Measurements from ENCODE around the gene UGT1A5.
"Not testable (repeated sequence)": the region's sequence is repeated elsewhere in the genome, so short reads cannot be mapped to it uniquely, and the experiment has no call there.

UGT1A5 gene

DNA sequence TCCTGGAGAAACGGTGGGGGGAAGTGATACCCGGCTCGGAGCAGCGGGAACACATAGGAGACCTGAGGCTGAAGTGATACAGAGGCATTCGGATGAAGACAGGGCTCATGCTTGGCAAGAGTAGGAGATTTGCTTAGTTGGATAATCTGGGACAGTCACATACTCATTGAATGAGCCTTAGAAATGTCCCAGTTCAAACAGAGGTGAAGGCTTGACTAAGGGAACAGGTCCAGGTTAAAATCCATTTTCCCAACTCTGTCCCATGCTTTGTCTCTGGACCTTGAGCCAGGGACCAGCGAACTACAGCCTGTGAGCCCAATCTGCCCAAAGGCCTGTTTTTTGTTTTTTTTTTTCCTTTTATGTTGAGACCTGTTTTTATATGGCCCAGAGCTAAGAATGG, 18.7 kb upstream of the UGT1A5 start:
- no peak for DNase-seq (ENCODE audit: low read depth)

DNA sequence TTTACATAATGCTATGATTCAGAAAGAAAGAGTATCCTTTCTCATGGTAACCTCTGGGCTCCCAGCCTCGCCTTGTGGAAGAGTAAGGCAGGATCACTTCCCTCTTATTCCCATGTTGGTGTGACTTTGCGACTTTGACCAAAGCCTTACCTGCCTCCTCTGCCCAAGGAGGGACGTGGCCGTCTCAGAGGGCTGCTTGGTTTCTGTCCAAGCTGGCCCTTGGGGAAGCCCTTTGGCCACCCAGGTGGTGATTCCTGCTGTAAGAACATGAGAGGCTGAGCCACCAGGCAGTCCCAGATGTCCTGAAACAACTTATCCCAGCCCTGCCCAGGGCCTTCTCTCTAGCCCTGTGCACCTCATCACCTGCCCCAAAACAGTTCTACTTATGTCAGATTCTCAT, 14.0 kb upstream of the UGT1A5 start:
- no peak for DNase-seq (ENCODE audit: low read depth)

DNA sequence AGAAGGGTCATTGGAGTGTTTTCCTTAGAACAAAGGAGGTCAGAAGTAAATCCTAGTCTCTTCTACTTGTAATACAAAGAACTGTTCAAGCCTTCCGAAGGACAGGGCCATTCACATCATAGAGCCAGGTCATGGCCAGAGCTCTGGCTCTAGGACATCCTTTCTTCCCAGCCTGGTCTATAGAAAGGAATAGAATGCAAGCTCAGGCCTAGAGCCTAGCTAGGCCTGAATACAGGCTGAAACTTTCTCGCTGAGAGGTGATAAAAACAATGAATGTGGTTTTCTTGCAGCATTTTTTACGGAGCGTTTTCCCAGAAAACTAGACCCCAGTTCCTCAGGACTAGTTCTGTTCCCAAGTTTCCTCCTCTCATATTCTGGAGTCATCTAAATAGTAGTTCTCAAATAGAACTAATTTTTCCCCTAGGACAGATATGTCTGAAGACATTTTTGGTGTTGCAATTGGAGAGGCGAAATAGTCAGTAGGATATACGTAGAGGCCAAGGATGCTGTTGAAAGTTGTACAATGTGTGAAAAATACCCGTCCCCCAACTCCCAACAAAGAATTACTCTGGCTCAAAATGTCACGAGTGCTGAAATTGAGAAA, 13.2 kb upstream of the UGT1A5 start:
- no peak for DNase-seq (ENCODE audit: low read depth)

DNA sequence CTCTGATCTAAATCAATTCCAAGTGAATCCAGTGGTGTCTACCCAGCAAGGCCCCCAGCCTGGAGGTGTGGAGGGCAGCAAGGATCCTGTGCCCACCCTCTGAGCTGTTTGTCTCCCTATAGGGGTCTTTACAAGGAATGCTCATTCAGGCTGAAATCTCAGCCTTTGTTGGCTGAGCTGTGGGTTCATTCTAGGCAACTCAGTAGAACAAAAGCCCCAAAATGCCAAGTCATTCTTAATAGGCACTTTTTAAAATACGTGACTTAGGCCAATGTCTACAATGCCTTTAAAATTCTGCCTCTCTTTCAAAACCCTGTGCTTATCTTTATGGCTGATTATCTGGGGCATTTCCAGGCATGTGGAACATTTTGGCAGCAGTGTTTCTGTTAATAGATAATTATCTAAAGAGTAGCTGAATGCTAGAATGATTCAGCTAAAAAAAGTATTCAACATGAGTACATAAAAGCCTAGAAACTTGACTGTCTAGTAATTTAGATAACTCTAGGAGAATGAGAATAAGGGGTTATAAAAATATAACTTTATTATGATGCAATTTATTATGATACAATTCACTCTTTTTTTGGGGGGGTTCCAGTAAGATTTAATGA, 12.6 kb upstream of the UGT1A5 start:
- no peak for DNase-seq (ENCODE audit: low read depth)

DNA sequence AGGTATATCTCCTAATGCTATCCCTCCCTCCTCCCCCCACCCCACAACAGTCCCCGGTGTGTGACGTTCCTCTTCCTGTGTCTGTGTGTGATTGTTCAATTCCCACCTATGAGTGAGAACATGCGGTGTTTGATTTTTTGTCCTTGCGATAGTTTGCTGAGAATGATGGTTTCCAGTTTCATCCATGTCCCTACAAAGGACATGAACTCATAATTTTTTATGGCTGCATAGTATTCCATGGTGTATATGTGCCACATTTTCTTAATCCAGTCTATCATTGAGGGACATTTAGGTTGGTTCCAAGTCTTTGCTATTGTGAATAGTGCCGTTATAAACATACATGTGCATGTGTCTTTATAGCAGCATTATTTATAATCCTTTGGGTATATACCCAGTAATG, 11.9 kb upstream of the UGT1A5 start:
- DNase-seq (ENCODE audit: low read depth): not testable (repeated sequence)

DNA sequence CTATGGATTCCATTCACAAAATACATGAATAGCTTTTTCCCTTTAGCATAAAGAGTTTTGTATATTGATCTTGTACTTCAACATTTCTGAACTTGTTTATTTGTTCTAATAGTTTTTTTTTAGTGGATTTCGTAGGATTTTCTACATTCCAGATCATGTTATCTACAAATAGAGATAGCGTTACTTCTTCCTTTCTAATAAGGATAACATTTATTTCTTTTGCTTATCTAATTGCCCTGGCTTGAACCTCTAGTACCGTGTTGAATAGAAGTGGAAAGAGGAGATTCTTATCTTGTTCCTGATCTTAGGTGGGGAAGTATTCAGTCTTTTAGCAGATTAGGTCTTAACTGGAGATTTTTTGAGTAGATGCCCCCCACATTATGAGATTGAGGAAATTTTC, 10.5 kb upstream of the UGT1A5 start:
- no peak for DNase-seq (ENCODE audit: low read depth)

DNA sequence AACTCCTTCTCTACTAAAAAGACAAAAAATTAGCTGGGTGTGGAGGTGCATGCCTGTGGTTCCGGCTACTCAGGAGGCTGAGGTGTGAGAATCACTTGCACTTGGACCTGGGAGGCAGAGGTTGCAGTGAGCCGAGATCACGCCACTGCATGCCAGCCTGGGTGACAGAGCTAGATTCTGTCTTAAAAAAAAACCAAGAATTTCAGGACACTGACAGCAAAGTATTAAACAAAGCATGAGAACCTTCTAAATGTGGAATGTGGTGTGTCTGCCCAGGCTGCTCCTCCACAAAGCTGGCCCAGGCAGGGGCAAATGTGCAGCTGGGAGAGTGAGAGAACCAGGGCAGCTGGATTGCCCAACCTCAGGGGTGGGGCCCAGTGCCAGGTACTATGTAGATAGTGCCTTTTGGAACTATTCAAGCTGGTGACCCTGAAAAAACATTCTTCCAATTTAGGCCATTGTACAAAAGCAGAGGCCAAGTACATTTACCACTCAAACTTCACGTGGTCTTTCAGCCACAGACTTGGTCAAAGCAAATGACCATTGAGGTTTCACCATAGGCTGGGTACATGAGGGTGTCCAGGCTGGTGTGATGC, 6.7 kb upstream of the UGT1A5 start:
- DNase-seq (ENCODE audit: low read depth): no peak

DNA sequence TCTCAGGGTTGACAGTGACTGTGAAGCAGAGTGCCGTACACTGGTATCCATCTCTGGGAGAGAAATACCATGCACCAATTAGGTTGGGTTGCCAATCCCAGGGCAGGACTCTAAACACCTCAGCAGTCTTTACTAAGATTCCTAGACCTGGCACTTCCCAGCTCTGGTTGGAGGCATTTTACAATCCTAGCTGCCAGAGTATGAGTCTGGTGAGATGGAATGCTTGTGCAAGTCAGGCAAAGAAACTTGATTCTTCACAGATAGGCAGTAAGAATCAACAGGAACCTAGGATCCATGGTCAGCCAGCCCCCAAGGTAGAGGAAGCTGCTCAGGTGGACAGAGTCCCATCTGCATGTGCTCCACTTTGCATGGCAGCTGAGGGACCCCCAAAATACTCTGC, 6.0 kb upstream of the UGT1A5 start:
- no peak for DNase-seq (ENCODE audit: low read depth)

DNA sequence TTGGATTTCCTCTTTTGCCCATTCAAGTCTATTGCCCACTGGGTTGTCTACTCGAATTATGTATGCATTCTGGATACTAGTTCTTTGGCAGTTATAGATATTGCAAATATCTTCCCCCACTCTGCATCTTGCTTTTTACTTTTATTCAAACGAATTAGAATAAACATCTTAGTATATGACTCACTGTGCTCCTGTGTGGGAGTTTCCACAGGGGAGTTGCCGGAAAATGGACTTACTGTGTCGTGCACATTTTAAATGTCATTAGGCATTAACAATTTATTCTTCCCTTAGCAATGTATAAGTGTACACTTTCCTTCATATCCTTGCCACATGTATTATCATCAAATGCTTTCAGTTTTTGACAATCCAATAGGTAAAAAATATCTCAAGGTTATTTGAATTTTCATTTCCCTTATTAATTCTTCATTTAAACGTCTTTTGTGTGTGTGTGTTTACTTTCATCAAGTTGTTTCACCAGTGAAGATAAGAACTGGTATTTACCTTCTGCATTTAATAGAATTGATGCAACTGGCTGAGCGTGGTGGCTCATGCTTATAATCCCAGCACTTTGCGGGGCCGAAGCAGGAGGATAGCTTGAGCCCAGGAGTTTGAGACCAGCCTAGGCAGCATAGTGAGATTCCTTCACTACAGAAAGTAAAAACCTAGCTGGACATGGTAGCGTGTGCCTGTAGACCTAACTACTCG, 4.6 kb upstream of the UGT1A5 start:
- DNase-seq (ENCODE audit: low read depth): no peak

DNA sequence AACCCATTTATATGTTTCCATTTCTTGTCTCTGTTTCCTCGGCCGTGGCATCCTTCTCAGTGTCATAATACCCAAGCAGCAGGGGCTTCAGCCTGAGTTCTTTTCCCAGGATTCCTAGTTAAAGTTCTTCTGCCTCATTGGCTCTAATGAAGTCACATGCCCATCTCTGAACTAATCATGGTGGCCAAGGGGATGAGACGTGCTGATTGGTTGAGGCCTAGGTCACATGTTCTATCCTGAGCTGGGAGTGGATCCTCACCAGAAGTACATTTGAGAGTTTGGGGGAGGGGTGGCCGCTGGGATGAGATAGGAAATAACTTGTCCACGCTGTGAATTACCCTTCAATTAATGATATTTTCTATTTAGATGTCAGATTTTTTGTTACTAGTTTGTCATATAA, 3.8 kb upstream of the UGT1A5 start:
- DNase-seq (ENCODE audit: low read depth): no peak

DNA sequence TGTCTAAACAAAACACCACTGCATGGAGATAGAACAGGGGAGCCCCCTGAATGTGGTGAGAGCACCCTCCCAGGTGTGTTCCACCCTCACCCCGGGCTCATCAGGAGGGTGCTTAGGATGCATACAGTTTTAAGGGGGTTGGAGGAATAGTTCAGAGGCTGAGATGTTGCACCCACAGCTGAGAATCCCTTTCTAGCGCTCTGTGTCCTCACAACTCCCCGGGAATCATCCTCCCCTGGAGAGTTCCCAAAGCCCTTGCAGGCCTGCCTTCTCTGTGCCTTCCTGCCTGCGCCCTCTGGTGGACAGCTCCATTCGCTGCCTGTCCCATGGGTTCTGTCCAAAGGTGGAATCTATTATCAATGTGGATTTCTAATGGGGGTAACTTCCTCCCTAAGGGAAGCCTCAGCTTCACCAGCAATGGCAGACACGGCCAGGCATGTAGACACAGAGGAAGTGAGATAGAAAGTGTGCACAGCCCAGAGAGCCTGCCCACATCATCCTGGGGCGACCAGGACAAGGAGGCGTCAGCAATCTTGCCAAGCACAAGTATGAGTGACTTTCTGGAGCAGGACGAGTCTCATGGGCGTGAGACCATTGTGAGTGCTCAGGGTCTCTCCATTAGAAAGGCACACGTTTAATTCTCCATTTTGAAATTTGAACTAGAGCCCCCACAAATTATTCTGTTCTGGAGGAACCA, 1.2 kb upstream of the UGT1A5 start:
- no peak for DNase-seq (ENCODE audit: low read depth)

DNA sequence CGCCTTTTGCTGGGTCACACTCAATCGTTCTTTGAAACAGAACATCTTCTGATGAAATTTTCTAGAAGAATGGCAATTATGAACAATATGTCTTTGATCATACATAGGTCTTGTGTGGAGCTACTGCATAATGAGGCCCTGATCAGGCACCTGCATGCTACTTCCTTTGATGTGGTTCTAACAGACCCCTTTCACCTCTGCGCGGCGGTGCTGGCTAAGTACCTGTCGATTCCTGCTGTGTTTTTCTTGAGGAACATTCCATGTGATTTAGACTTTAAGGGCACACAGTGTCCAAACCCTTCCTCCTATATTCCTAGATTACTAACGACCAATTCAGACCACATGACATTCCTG, 532 bp downstream of the UGT1A5 start:
- no peak for DNase-seq (ENCODE audit: low read depth)

DNA sequence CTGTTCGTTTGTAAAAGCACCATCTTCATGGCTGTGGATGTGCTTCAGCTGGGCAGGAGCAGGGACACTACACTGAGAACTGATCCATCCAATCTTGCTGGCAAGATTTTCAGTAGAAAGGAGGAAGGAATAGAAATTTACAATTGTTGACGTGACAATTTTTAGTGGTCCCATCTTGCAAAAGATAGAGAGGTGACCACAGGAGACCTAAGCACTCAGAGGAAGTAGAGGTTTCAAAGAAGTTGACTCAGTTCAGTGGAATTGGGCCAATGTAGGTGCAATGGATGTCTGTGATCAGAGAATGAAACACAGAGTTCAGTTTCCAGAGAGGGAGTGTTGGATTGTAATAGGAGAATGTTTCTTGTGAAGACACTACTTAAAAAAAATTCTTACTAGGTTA, 1.4 kb downstream of the UGT1A5 start:
- DNase-seq (ENCODE audit: low read depth): no peak

DNA sequence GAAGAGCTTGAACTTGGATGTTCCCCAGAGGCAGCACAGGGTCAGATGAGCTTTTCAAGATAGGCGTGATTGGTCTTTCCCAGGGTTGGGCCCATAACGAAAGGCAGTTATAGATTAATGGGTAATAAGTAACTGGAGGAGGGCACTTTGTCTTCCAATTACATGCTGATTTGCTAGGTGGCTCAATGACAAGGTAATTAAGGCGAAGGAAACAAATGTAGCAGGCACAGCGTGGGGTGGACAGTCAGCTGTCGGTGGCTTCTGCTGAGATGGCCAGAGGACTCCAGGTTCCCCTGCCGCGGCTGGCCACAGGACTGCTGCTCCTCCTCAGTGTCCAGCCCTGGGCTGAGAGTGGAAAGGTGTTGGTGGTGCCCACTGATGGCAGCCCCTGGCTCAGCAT, 5.8 kb downstream of the UGT1A5 start, which contains the start of gene UGT1A4:
TSS of gene UGT1A4 (plus strand) at position 185 of the 400 bp plus-strand sequence. CDS start at position 270, 85 bp downstream.
- DNase-seq (ENCODE audit: low read depth): no peak

DNA sequence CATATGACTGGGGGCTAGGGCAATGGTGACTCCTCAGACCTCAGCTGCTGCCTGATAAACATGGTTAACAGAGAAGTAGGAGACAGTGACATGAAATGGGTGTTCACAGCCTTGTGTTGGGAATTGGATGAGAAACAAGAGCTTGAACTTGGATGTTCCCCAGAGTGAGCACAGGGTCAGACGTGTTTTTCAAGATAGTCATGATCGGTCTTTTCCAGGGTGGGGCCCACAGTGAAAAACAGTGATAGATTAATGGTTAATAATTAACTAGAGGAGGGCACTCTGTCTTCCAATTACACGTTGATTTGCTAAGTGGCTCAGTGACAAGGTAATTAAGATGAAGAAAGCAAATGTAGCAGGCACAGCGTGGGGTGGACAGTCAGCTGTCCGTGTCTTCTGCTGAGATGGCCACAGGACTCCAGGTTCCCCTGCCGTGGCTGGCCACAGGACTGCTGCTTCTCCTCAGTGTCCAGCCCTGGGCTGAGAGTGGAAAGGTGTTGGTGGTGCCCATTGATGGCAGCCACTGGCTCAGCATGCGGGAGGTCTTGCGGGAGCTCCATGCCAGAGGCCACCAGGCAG, 16.1 kb downstream of the UGT1A5 start, which contains the start of gene UGT1A3:
TSS of gene UGT1A3 (plus strand) at position 320 of the 579 bp plus-strand sequence. CDS start at position 405, 85 bp downstream.
- no peak for DNase-seq (ENCODE audit: low read depth)

DNA sequence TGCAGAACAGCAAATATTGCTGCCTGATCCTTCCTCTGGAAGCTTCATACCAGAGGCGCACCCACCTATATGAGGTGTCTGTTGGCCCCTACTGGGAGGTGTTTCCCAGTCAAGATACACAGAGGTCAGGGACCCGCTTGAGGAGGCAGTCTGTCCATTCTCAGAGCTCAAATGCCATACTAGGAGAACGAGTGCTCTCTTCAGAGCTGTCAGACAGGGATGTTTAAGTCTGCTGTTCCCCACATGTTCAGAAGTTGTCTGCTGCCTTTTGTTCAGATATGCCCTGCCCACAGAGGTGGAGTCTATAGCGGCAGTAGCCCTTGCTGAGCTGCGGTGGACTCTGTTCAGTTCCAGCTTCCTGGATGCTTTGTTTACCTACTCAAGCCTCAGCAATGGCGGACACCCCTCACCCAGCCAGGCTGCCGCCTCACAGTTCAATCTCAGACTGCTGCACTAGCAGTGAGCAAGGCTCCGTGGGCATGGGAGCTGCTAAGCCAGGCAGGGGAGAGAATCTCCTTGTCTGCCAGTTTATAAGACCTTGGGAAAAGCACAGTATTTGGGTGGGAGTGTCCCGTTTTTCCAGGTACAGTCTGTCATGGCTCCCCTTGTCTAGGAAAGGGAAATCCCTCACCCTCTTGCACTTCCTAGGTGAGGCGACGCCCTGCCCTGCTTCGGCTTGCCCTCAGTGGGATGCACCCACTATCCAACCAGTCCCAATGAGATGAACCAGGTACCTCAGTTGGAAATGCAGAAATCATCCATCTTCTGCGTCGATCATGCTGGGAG, 24.4 kb downstream of the UGT1A5 start:
- not testable (repeated sequence) for DNase-seq (ENCODE audit: low read depth)

DNA sequence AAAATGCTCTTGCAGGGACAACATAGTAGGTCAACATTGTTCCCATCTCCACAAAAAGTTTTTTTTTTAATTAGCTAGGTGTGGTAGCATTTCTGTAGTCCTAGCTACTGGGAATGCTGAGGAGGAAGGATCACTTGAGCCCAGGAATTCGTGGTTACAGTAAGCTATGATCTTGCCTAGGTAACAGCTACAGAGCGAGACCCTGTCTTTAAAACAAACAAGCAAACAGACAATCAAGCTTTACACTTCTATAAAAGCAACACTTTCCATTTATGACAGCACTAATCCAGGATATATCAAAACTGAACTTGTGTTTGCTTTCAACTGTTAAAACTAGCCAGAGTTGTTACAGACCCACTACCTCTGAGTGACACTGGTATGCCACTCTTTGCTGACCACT, 28.2 kb downstream of the UGT1A5 start:
- DNase-seq (ENCODE audit: low read depth): no peak

DNA sequence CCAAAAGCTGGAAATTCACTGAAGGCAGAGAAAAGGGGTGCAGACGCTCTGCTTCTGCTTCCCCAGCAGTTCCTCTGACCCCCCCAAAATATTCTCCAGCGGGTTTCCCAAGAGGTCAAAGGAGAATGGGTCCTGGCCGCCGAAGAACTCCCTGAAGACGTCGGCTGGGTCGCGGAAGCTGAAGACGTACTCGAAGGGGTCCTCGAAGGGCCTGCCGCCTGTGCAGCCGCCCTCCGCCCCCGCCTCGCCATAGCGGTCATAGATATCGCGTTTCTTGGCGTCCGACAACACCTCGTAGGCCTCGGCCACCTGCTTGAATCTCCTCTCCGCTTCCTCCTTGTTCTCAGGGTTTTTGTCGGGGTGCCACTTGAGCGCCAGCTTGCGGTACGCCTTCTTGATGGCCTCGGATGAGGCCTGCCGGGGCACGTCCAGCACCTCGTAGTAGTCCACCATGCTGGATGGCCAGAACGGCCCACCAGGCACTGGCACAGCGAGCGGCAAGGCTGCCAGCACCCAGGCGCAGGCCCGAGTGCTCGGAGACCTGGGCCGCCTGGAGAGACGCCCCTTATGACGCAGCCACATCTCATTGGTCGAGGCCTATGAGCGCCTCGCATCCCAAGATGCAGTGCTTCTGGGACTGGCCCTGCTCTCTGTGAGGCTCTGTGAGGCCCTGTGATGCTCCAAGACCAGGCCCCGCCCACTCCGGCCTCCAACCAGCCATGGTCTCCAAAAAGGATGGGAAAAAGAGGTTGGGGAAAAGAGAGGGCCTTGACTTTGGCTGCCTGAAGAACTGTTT, 31.0 kb downstream of the UGT1A5 start:
- no peak for DNase-seq (ENCODE audit: low read depth)

DNA sequence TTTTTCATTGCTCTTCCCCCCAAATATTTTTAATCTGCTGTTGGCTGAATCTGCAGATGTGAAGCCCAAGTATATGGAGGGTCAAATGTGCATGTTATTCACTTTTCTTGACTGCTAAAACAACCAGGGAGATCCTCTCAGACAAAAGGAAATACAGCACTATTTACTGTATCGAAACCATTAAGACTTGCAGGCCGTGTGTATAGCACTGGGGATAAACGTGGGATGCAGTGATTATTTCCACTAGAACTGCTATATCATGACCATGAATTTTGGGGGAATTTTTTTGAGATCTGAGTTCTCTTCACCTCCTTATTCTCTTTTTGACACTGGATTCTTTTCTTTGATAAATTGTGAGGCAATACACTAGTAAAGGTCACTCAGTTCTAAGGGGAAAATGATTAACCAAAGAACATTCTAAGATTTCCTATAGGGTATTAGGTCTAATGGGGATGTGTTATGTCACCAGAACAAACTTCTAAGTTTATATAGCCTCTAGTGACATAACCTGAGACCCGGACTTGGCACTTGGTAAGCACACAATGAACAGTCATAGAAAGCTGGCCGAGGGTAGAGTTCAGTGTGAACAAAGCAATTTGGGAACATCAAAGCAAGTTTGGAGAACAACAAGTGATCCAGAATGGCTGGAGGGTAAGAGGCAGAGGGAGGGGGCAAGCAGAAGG, 32.5 kb downstream of the UGT1A5 start:
- DNase-seq (ENCODE audit: low read depth): no peak

DNA sequence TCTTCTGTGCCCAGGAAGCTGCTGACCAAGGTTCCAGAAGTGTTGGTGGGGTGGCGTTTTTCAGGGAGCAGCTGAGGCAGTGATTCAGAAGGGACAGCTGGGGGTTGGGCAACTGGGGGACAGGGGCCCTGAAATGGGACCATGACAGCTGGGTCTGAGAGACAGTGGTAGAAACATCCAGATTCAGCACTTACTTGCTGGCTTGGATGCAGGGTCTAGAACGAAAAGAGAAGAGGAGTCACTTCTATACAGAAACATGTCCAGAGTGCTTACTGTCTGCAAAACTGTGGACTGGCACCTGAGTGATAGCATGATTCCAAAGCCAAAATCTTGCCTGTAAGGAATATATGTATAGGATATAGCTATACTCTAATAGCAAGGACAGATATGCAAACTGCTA, 33.1 kb downstream of the UGT1A5 start:
- not testable (repeated sequence) for DNase-seq (ENCODE audit: low read depth)
